DOHH2 (cell line): Measurements from ENCODE around the gene METTL26.

Source experiments
- H3F3A ChIP-seq: fragments of 200-600 bp; sonication (generic), shearing (Covaris generic); 2 replicates; pipeline ENCODE4 v1.6.0; 2016; ENCODE audit warnings: antibody characterized with exemption, mild to moderate bottlenecking; ENCODE audit not compliant: control insufficient read depth, insufficient read depth
- H3K27ac ChIP-seq: fragments of 200-600 bp; sonication (generic); 2 replicates; pipeline ENCODE4 v1.5.1; 2014; ENCODE audit warnings: low read depth, mild to moderate bottlenecking, low read length, moderate library complexity
- H3K27me3 ChIP-seq: fragments of 200-600 bp; sonication (generic); 2 replicates; pipeline ENCODE4 v1.6.1; 2014; ENCODE audit warnings: mild to moderate bottlenecking, low read length, mixed read lengths; ENCODE audit not compliant: control insufficient read depth
- H3K36me3 ChIP-seq: fragments of 200-600 bp; sonication (generic); 2 replicates; pipeline ENCODE4 v1.6.1; 2014; ENCODE audit warnings: mild to moderate bottlenecking, low read length, moderate library complexity, mixed read lengths; ENCODE audit not compliant: control insufficient read depth
- H3K4me1 ChIP-seq: fragments of 200-600 bp; sonication (generic); 2 replicates; pipeline ENCODE4 v1.6.1; 2014; ENCODE audit warnings: mild to moderate bottlenecking, low read length, mixed read lengths; ENCODE audit not compliant: control insufficient read depth
- H3K4me2 ChIP-seq: fragments of 200-600 bp; sonication (generic); 2 replicates; pipeline ENCODE4 v1.6.0; 2014; ENCODE audit warnings: mild to moderate bottlenecking, low read length, moderate library complexity
- H3K4me3 ChIP-seq: fragments of 200-600 bp; sonication (generic); 2 replicates; pipeline ENCODE4 v1.5.1; 2014; ENCODE audit warnings: mild to moderate bottlenecking, low read length, mixed read lengths
- H3K79me2 ChIP-seq: fragments of 200-600 bp; sonication (generic); 2 replicates; pipeline ENCODE4 v1.6.1; 2014; ENCODE audit warnings: mild to moderate bottlenecking, low read length, mixed read lengths; ENCODE audit not compliant: control insufficient read depth
- H3K9me2 ChIP-seq: fragments of 200-600 bp; sonication (generic); replicated peaks from 2 replicates; pipeline ENCODE4 v1.6.1; 2014; ENCODE audit warnings: mild to moderate bottlenecking, low read length, mixed read lengths; ENCODE audit not compliant: control insufficient read depth
- H3K9me3 ChIP-seq: fragments of 200-600 bp; sonication (generic); 2 replicates; pipeline ENCODE4 v1.6.1; 2014; ENCODE audit warnings: antibody characterized with exemption, low read length, mixed read lengths; ENCODE audit not compliant: control insufficient read depth, insufficient read depth
- H4K20me1 ChIP-seq: fragments of 200-600 bp; sonication (generic); 2 replicates; pipeline ENCODE4 v1.6.0; 2014; ENCODE audit warnings: low read depth, mild to moderate bottlenecking, antibody characterized with exemption, low read length, moderate library complexity; ENCODE audit not compliant: control insufficient read depth, insufficient read depth
- EZH2phosphoT487 ChIP-seq: fragments of 200-600 bp; sonication (generic); IDR thresholded peaks from 2 replicates; pipeline ENCODE4 v1.6.1; 2017; ENCODE audit warnings: borderline replicate concordance, mild to moderate bottlenecking, antibody characterized with exemption, low read length, moderate library complexity, mixed read lengths
- TF ChIP-seq, protein P1 (sequence below): fragments of 200-600 bp; sonication (generic); IDR thresholded peaks from one replicate; pipeline ENCODE4 v1.5.1; 2014; ENCODE audit warnings: antibody characterized with exemption, mild to moderate bottlenecking, low read depth, low read length; ENCODE audit not compliant: poor library complexity, severe bottlenecking

METTL26 gene

DNA sequence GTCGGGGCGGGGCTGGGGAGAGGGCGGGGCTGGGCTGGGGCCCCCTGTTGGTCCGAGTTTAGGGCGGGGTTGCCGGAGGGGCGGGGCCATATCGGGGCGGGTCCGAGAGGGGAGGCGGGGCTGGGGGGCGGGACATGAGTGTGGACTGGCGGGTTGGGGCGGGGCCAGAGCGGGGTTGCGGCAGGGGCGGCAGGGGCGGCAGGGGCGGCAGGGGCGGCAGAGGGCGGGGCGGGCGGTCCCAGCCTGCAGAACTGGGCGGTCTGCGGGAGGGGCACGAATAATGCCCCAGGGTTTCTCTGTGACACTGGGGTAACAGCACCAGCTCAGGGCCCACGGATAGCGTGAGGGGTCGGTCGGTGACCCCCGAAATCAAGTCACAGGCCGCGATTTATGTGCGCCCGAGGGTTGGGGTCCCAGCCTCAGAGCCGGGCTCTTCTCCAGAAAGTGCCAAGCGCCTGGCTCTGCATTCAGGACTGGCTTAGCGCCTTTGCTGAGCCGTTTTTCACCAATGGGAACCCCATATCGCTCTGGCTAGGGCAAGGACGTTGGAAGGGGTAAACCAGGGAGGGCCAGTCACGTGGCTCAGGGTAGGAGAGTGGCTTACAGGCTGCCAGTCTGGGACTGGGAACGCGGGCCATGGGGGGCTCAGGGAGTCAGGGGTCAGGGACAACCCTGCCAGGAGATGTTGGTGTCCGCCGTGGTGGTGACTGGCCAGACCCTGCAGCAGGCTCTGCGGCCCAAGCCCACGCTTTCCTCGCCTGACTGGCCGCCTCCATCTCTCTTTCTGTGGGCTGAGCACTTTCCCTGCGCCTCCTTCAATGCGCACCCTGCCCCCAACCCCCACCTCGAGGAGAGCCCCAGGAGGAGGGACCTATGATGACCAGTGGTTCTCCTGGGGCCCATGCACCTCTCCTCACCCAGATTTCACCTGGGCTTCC, 1.2 kb upstream of the METTL26 start:
- TF ChIP-seq EZH2phosphoT487: no peak
- TF ChIP-seq, protein P1, sequence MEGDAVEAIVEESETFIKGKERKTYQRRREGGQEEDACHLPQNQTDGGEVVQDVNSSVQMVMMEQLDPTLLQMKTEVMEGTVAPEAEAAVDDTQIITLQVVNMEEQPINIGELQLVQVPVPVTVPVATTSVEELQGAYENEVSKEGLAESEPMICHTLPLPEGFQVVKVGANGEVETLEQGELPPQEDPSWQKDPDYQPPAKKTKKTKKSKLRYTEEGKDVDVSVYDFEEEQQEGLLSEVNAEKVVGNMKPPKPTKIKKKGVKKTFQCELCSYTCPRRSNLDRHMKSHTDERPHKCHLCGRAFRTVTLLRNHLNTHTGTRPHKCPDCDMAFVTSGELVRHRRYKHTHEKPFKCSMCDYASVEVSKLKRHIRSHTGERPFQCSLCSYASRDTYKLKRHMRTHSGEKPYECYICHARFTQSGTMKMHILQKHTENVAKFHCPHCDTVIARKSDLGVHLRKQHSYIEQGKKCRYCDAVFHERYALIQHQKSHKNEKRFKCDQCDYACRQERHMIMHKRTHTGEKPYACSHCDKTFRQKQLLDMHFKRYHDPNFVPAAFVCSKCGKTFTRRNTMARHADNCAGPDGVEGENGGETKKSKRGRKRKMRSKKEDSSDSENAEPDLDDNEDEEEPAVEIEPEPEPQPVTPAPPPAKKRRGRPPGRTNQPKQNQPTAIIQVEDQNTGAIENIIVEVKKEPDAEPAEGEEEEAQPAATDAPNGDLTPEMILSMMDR: no peak

DNA sequence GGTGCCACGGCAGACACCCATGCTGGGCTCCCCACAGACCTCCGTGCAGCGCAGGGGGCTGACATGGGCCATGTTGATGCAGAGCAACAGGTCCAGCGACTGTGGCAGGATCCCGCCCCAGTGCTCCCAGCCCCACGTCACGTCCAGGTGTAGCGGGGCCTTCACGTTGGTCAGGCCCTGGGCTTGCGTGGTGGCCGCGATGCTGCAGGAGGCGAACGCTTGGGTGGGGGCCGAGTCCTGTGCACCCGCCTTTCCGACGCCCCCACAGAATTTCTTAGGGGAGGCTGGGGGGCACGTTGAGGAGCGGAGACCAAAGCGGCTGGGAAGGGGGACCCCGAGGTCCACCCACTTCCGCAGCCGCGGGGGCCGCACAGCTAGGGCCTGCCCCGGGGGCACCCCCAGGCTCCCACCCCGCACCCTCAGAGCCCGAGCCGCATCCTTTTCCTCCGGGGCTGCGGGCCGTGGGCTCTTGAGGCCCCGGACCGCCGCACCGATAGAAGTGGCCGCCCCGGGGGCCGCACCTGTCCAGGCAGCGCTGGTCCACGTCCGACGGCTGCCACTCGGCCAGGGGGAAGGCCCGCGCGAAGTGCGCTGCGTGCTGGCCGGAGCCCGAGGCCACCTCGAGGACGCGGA, 416 bp downstream of the METTL26 start:
- Histone ChIP-seq H3K9me2 (no peaks in the 10 kb centered on the region), H3K4me3 (peak overlapping the region; percentile 82), H3K36me3 (peaks cover 29% of the 10 kb centered on the region), H3K9me3 (no peaks in the 10 kb centered on the region), H3F3A (peaks cover 16% of the 10 kb centered on the region), H3K4me2 (peak overlapping the region; percentile 95), H3K27me3 (no peaks in the 10 kb centered on the region), H3K27ac (peak overlapping the region; percentile 67), H3K79me2 (peaks cover 24% of the 10 kb centered on the region), H4K20me1 (no peaks in the 10 kb centered on the region), H3K4me1 (peaks cover 43% of the 10 kb centered on the region)
- TF ChIP-seq, protein P1: no peak

More for the DNA sequence above, 1.2 kb upstream of the METTL26 start:
- peak overlapping the region; percentile 95 for H3K4me2 ChIP-seq
- peaks cover 41% of the 10 kb centered on the region for H3K79me2 ChIP-seq
- H3K27ac ChIP-seq: peak overlapping the region; percentile 67
- no peaks in the 10 kb centered on the region for H4K20me1 ChIP-seq
- H3K4me3 ChIP-seq: peak overlapping the region; percentile 82
- H3K9me2 ChIP-seq: no peaks in the 10 kb centered on the region
- peaks cover 16% of the 10 kb centered on the region for H3F3A ChIP-seq
- peaks cover 48% of the 10 kb centered on the region for H3K4me1 ChIP-seq
- H3K27me3 ChIP-seq: no peaks in the 10 kb centered on the region
- H3K36me3 ChIP-seq: peaks cover 30% of the 10 kb centered on the region
- no peaks in the 10 kb centered on the region for H3K9me3 ChIP-seq

DNA sequence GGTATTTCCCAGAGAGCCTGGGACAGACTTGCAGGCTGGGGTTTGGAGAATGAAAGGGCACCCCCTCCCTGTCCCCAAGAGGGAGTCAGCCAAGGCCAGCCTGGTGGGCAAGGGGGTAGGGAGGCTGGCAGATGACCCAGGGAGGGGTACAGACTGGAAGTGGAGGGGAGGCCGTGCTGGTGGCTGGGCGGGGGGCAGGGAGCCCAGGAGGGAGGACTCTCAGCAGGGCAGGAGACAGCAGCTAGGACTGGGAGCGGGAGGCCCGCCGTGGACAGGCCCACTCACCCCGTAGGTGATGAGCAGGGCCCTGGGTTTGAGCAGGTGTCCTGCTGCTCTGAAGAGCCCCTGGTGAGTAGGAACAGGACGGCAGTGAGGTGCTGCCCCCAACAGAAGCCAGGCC, 1.1 kb downstream of the METTL26 start:
- H3K4me2 ChIP-seq: peak overlapping the region; percentile 95
- peak overlapping the region; percentile 82 for H3K4me3 ChIP-seq
- no peaks in the 10 kb centered on the region for H3K27me3 ChIP-seq
- H3K4me1 ChIP-seq: peaks cover 37% of the 10 kb centered on the region
- H3K36me3 ChIP-seq: peaks cover 29% of the 10 kb centered on the region
- H3K27ac ChIP-seq: no peak overlapping the region
- peaks cover 12% of the 10 kb centered on the region for H3F3A ChIP-seq
- no peaks in the 10 kb centered on the region for H3K9me3 ChIP-seq
- no peaks in the 10 kb centered on the region for H4K20me1 ChIP-seq
- H3K79me2 ChIP-seq: peaks cover 19% of the 10 kb centered on the region
- H3K9me2 ChIP-seq: no peaks in the 10 kb centered on the region
- TF ChIP-seq, protein P1: no peak
- TF ChIP-seq EZH2phosphoT487: no peak
